ENCODE results near the gene ITGB7. TPM values are rescaled to one million over a fixed set of nuclear protein-coding genes. Genes with fewer than 3 reads are reported as not detected.

ITGB7 gene
- total RNA-seq, 1 experiment from 2014 or later = 0.98 TPM

GRCh38 chr12:53199700-53200099 is 7.4 kb downstream of the ITGB7 start:
- H3K36me3 ChIP-seq (ENCODE audit: control insufficient read depth, insufficient read depth, low read length) = no peaks in the 10 kb centered on the region
- no peaks in the 10 kb centered on the region for H3K9me3 ChIP-seq (ENCODE audit: control insufficient read depth, insufficient read depth, low read depth, low read length)
- no peak overlapping the region for H3K27ac ChIP-seq (ENCODE audit: low read length)
- BruUV-seq (replicated peaks) = no TSS peak
- DNase-seq (ENCODE audit: low read depth, low spot score) (no peak), ATAC-seq (no peak)
- no peaks in the 10 kb centered on the region for H3K27me3 ChIP-seq (ENCODE audit: control insufficient read depth, insufficient read depth, low read length)
- H3K4me3 ChIP-seq (ENCODE audit: low read depth in 2 of 2, low read length in 2 of 2) = no peak overlapping the region
- in situ Hi-C loops (cut with HindIII; ENCODE audit: low pct_unique_long_range_greater_than_20kb, low sequenced_read_pairs) = no loop called here
- POLR2A ChIA-PET = no interaction called here
- H3K4me1 ChIP-seq (ENCODE audit: control insufficient read depth, insufficient read depth, low read length) = no peaks in the 10 kb centered on the region
- CTCF ChIA-PET = interaction anchor here (0.7 kb wide), 1 partner anchor 91 kb away, joined by 3 read pairs; no protein-coding TSS in a partner anchor
- TF ChIP-seq REST (IDR thresholded peaks at IDR 0.05; ENCODE audit: insufficient read depth in 1 of 2, low read depth in 2 of 2, low read length in 1 of 2) (no peak), TCF7L2 (IDR thresholded peaks at IDR 0.05; ENCODE audit: low read depth, low read length) (no peak), POLR2AphosphoS5 (IDR thresholded peaks at IDR 0.05; ENCODE audit: low read depth, low read length) (no peak), CTCF (IDR thresholded peaks at IDR 0.05) (no peak), SIN3A (IDR thresholded peaks at IDR 0.05; ENCODE audit: borderline replicate concordance, insufficient read depth, low read depth, low read length) (no peak)
- intact Hi-C loops (cut with micrococcal nuclease; ENCODE audit: unreplicated experiment) = no loop called here

- Histone ChIP-seq H3K36me3 (ENCODE audit: control insufficient read depth, insufficient read depth, low read length) (no peaks in the 10 kb centered on the region), H3K27me3 (ENCODE audit: control insufficient read depth, insufficient read depth, low read length) (no peaks in the 10 kb centered on the region), H3K9me3 (ENCODE audit: control insufficient read depth, insufficient read depth, low read depth, low read length) (no peaks in the 10 kb centered on the region), H3K27ac (ENCODE audit: low read length) (no peak overlapping the region), H3K4me3 (ENCODE audit: low read depth in 2 of 2, low read length in 2 of 2) (no peak overlapping the region), H3K4me1 (ENCODE audit: control insufficient read depth, insufficient read depth, low read length) (no peaks in the 10 kb centered on the region)
- in situ Hi-C loops (cut with HindIII; ENCODE audit: low pct_unique_long_range_greater_than_20kb, low sequenced_read_pairs) (no loop called here), intact Hi-C loops (cut with micrococcal nuclease; ENCODE audit: unreplicated experiment) (no loop called here)
- DNase-seq (ENCODE audit: low read depth, low spot score) (no peak), ATAC-seq (no peak)
- no TSS peak for BruUV-seq (replicated peaks)
- TF ChIP-seq REST (IDR thresholded peaks at IDR 0.05; ENCODE audit: insufficient read depth in 1 of 2, low read depth in 2 of 2, low read length in 1 of 2) (no peak), POLR2AphosphoS5 (IDR thresholded peaks at IDR 0.05; ENCODE audit: low read depth, low read length) (no peak), TCF7L2 (IDR thresholded peaks at IDR 0.05; ENCODE audit: low read depth, low read length) (no peak), SIN3A (IDR thresholded peaks at IDR 0.05; ENCODE audit: borderline replicate concordance, insufficient read depth, low read depth, low read length) (no peak), CTCF (IDR thresholded peaks at IDR 0.05) (no peak)
- POLR2A ChIA-PET = interaction anchor here (0.6 kb wide), 1 partner anchor 111 kb away, joined by 3 read pairs; no protein-coding TSS in a partner anchor
- CTCF ChIA-PET = interaction anchor here (1.0 to 2.8 kb wide), 3 partner anchors 99 to 133 kb away, joined by 3 to 21 read pairs (median 3); partner anchors contain the start of gene SPRYD3
Observed at GRCh38 chr12:53198486-53199110, 8.5 kb downstream of the ITGB7 start.

Data from Panc1 (cell line).